Measurements from ENCODE around the gene GSTO1.

DNA sequence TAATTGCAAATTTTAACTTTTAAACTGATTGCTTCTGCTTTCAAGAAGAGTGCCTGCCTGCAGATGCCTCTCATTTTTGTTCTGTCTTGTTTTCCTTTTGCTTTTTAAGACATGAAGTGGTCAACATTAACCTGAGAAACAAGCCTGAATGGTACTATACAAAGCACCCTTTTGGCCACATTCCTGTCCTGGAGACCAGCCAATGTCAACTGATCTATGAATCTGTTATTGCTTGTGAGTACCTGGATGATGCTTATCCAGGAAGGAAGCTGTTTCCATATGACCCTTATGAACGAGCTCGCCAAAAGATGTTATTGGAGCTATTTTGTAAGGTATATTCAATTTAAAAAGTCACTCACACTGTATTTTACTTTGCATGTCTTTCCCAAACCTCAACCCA, 23.1 kb downstream of the GSTO1 start:
- TF ChIP-seq ZBTB7A (tag by site-specific recombination; IDR thresholded peaks at IDR 0.05; ENCODE audit: low read depth) (no peak), ZNF248 (tag by site-specific recombination; IDR thresholded peaks at IDR 0.05) (no peak), YY1 (tag by site-specific recombination; IDR thresholded peaks at IDR 0.05) (no peak)
- TF ChIP-seq, protein P1, sequence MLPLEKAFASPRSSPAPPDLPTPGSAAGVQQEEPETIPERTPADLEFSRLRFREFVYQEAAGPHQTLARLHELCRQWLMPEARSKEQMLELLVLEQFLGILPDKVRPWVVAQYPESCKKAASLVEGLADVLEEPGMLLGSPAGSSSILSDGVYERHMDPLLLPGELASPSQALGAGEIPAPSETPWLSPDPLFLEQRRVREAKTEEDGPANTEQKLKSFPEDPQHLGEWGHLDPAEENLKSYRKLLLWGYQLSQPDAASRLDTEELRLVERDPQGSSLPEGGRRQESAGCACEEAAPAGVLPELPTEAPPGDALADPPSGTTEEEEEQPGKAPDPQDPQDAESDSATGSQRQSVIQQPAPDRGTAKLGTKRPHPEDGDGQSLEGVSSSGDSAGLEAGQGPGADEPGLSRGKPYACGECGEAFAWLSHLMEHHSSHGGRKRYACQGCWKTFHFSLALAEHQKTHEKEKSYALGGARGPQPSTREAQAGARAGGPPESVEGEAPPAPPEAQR (tag by site-specific recombination; IDR thresholded peaks at IDR 0.05), result no peak
- TF ChIP-seq, protein P2, sequence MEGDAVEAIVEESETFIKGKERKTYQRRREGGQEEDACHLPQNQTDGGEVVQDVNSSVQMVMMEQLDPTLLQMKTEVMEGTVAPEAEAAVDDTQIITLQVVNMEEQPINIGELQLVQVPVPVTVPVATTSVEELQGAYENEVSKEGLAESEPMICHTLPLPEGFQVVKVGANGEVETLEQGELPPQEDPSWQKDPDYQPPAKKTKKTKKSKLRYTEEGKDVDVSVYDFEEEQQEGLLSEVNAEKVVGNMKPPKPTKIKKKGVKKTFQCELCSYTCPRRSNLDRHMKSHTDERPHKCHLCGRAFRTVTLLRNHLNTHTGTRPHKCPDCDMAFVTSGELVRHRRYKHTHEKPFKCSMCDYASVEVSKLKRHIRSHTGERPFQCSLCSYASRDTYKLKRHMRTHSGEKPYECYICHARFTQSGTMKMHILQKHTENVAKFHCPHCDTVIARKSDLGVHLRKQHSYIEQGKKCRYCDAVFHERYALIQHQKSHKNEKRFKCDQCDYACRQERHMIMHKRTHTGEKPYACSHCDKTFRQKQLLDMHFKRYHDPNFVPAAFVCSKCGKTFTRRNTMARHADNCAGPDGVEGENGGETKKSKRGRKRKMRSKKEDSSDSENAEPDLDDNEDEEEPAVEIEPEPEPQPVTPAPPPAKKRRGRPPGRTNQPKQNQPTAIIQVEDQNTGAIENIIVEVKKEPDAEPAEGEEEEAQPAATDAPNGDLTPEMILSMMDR (tag by site-specific recombination; IDR thresholded peaks at IDR 0.05), result no peak
- TF ChIP-seq, protein P3, sequence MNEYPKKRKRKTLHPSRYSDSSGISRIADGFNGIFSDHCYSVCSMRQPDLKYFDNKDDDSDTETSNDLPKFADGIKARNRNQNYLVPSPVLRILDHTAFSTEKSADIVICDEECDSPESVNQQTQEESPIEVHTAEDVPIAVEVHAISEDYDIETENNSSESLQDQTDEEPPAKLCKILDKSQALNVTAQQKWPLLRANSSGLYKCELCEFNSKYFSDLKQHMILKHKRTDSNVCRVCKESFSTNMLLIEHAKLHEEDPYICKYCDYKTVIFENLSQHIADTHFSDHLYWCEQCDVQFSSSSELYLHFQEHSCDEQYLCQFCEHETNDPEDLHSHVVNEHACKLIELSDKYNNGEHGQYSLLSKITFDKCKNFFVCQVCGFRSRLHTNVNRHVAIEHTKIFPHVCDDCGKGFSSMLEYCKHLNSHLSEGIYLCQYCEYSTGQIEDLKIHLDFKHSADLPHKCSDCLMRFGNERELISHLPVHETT (tag by site-specific recombination; IDR thresholded peaks at IDR 0.05), result no peak
- TF ChIP-seq, protein P4, sequence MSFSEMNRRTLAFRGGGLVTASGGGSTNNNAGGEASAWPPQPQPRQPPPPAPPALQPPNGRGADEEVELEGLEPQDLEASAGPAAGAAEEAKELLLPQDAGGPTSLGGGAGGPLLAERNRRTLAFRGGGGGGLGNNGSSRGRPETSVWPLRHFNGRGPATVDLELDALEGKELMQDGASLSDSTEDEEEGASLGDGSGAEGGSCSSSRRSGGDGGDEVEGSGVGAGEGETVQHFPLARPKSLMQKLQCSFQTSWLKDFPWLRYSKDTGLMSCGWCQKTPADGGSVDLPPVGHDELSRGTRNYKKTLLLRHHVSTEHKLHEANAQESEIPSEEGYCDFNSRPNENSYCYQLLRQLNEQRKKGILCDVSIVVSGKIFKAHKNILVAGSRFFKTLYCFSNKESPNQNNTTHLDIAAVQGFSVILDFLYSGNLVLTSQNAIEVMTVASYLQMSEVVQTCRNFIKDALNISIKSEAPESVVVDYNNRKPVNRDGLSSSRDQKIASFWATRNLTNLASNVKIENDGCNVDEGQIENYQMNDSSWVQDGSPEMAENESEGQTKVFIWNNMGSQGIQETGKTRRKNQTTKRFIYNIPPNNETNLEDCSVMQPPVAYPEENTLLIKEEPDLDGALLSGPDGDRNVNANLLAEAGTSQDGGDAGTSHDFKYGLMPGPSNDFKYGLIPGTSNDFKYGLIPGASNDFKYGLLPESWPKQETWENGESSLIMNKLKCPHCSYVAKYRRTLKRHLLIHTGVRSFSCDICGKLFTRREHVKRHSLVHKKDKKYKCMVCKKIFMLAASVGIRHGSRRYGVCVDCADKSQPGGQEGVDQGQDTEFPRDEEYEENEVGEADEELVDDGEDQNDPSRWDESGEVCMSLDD (tag by site-specific recombination; IDR thresholded peaks at IDR 0.05), result no peak
